Hepatic stellate cell (primary cell): Measurements from ENCODE around the gene EML4.
A peak's percentile ranks its signal among the peaks of the same experiment; 100 is the strongest.

Experiments
- DNase-seq: peaks from one replicate; pipeline ENCODE4 v3.0.0; 2011; ENCODE audit warnings: low spot score

EML4 gene

GRCh38 chr2:42195559-42195958 lies 26.4 kb downstream of the EML4 start:
- DNase-seq, result no peak

GRCh38 chr2:42196070-42196402 lies 26.9 kb downstream of the EML4 start:
- DNase-seq, result no peak

DNA sequence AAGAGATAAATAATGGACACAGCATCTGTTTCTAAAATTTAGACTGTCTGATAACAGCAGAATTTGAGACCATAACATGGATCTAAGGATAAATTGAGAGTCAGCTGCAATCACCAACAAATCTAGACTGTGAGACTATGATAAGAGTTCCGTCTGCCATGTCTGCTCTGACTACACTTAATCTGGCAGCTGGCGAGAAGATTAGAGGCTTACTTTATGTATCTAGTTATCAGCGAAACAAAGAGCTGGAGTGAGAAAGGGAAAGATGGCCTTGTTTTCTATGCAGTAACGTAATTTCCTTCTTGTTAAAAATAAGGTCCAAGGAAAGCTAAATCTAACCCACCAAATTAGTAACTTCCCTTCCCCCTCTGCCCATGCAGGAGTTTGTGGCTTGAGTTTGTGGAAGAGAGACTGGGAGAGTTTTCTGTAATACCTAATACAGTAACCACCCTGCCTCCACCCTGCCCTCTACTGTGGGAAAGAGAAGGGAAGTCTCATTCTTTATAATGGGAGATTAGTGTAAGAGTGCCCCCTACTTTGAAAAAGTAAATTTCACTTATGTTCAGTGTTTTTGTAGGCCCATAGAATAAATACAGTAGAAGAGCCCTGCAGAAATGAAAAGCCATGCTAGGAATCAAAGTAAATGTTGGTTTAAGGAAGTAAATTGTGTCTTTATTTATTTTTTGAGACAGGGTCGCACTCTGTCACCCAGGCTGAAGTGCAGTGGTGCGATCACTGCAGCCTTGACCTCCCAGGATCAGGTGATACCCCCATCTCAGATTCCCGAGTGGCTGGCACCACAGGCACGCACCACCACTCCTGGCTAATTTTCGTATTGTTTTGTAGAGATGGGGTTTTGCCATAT lies 27.5 kb downstream of the EML4 start:
- DNase-seq, result peak; percentile 17

- DNase-seq, result no peak
Measured at GRCh38 chr2:42197792-42198191, 28.6 kb downstream of the EML4 start.

GRCh38 chr2:42198466-42198865 lies 29.3 kb downstream of the EML4 start:
- no peak for DNase-seq

DNA sequence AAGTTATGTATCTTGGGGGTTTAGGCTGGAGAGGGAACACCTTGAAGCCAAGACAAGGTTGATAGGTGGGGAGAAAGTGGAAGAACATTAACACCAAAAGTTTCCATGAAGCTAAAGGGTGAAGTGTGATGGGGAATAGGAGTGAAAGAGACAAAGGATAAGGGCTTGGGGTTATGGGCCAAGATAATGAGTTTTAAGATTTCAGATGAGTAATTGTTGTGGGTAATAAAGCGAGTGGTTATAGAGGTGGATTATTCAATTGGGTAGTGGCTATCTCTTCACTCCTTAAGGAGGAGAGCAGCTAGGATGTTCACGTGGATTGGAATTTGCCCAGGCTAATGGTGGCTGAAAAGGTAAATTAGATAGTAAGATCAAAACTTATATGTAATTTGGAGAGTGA lies 29.8 kb downstream of the EML4 start:
- DNase-seq, result no peak

- DNase-seq, result no peak
Measured at GRCh38 chr2:42199626-42200025, 30.5 kb downstream of the EML4 start.

DNA sequence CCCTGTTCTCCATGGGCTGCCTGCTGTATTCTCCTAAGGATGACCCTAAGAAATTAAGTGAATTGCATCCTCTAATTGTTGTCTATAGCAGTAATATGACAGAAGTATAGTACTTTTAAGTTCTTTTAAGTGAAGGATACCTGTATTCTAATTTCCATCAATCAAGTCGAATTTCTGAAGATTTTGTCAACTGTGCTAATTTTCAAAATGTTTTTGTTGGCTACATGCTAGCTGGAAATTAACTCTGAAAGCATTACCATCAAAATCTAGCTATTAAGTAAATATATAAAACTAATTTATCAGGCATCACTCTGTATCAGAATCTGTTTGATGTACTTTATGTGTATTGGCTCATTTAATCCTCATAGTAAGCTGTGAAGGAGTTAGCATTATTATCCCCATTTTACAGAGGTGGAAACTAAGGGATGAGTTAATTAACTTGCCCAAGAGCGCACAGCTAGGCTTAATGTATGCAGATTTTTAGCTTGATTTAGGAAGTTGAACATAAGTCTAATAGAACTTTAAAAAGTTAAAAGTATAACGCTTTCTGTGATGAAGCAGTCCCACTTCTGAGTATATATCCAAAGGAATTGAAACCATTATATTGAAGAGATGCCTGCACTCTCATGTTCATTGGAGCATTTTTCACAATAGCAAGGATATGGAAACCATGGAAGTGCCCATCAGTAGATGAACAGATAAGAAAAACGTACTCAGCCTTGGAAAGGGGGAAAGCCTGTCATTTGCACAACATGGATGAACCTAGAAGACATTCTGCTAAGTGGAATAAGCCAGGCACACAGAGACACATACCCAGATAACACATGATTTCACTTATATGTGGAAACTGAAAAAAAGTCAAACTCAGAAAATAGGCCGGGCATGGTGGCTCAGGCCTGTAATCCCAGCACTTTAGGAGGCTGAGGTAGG lies 32.0 kb downstream of the EML4 start:
- no peak for DNase-seq

GRCh38 chr2:42202634-42203008 lies 33.5 kb downstream of the EML4 start:
- DNase-seq, result no peak

- DNase-seq, result no peak
Measured at GRCh38 chr2:42203792-42204191, 34.6 kb downstream of the EML4 start.

GRCh38 chr2:42205337-42205736 lies 36.2 kb downstream of the EML4 start:
- DNase-seq, result no peak

DNA sequence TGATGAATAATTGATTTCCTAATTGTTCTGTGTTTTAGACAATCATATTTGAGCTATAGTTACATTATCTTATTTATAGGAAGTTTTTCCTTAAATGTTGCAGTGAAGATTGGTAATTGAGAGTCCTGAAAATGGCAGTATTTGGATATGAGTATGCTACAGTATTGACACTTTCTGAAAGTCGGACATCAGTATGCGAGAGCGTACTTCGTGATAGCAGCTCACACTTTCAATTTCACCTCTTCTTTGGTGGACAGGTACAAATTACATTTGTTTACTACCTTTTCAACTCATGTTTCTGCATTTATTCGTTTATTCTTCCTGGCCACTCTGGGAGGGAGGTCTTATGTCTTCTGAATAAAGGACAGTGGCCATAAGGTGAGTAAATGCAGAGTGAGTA lies 38.7 kb downstream of the EML4 start:
- DNase-seq, result no peak

- no peak for DNase-seq
Measured at GRCh38 chr2:42210203-42210602, 41.0 kb downstream of the EML4 start.

DNA sequence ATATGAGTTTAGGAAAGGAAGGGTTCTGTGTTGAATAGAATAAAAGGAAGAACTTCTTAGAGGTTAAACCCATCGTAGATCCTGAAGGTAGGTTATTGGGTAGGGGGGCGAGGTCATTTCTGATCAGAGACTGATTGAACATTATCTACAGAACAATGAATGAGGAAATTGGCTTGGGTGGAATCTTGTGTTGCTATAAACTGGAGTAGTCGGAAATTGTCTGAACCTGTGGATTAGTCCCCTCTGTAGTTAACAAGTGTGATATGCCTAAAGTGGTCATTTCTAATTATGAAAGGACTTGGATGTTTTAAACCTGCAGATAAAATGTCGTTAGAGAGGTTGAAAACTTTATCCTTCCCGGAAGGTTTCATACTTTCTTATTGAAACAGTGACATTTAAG lies 42.1 kb downstream of the EML4 start:
- no peak for DNase-seq

DNA sequence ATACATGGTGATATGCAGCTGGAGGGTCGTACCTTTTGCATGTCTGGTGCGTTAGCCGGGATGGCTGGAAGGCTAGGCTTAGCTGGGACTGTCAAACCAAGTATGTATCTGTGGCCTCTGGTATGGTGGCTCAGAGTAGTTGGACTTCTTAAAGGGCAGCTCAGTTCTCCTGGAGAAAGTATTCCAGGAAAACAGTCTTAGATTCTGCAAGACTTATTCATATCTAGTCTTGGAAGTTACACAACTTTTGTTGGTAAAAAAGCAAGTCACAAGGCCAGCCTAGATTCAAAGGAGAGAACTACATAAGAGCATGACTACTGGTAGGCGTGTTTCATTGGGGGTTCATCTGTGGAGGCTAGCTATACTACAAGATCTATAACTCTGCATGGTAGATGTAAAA lies 45.5 kb downstream of the EML4 start:
- DNase-seq, result no peak

GRCh38 chr2:42216694-42217093 lies 47.5 kb downstream of the EML4 start:
- DNase-seq, result no peak

- DNase-seq, result no peak
Measured at GRCh38 chr2:42217307-42217706, 48.2 kb downstream of the EML4 start.

DNA sequence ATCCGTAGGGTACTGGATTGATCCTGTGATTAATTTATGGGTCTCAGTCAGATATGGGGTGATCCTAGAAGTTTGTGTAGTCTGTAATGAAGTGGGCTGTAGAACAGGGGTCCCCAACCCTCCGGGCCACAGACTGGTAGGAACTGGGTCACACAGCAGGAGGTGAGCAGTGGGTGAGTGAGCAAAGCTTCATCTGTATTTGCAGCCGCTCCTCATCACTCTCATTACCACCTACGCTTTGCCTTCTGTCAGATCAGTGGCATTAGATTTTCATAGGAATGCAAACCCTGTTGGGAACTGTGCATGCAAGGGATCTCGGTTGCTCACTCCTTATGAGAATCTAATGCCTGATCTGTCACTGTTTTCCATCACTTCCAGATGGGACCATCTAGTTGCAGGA lies 48.8 kb downstream of the EML4 start:
- DNase-seq, result no peak

- DNase-seq, result no peak
Measured at GRCh38 chr2:42218712-42219111, 49.6 kb downstream of the EML4 start.

- no peak for DNase-seq
Measured at GRCh38 chr2:42219160-42219559, 50.0 kb downstream of the EML4 start.

GRCh38 chr2:42220566-42220965 lies 51.4 kb downstream of the EML4 start:
- DNase-seq, result no peak

DNA sequence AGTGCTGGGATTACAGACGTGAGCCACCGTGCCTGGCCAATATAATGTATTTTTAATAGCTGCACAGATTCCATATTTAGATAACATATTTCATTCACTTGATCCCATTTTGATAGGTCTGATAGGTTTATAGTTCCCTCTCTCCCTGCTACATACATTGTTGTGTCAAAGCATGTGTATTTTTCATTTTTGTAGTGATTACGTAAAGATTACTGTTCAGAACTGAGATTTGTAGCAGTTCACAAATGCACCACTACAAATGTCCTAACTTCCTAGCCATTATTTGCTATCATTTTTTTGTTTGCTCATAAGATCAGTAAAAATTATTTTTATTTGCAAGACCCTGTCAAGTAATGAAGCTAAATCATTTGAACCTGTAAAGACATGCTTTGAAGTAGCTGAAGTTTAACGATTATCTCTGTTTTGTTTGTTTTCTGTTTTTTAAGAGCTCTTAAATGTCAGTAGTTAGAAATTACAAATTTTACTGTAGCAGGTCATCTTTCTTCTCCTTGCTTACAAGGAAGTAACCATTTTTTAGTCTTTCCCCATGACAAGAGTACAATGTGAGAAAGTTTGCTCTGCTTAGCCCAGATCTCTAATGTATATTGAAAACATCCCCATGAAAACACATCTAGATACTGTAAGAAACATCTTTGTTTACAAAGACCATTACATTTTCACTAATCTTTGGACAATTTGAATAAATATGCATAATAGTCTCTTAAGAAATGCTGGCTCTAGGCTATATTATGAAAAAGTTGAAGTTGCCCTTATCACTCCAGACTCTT lies 54.1 kb downstream of the EML4 start:
- DNase-seq, result no peak
